WTC11 (cell line): ENCODE data around the gene DGLUCY. TPM values are rescaled to one million over a fixed set of nuclear protein-coding genes. Genes with fewer than 3 reads are reported as not detected.

Experiments
- total RNA-seq: library from RNA; stranded (reverse); gene quantifications from 3 replicates; pipeline ENCODE4 v1.2.3, GENCODE V29; 2021

Gene DGLUCY
- total RNA-seq, 1 experiment from 2014 or later = 35.4 TPM

Other genes with a start within 250 kb of the DGLUCY start
- 3.7 to 5.3 TPM (median 5.2 TPM) in 3 replicates for gene RPS6KA5, start 53.4 kb upstream of the DGLUCY start, total RNA-seq
- 0.21 to 0.28 TPM (median 0.27 TPM) in 3 replicates for gene GPR68, start 130.6 kb downstream of the DGLUCY start, total RNA-seq